GM18870 (cell line): ENCODE data around the gene CA4.
"Not testable (repeated sequence)": the region's sequence is repeated elsewhere in the genome, so short reads cannot be mapped to it uniquely, and the experiment has no call there.

Source experiments
- ATAC-seq: cut with Tn5 transposase; IDR thresholded peaks from one replicate; pipeline ENCODE4 v1.9.1; 2021; ENCODE audit warnings: moderate library complexity; ENCODE audit not compliant: unreplicated experiment

Gene CA4

DNA sequence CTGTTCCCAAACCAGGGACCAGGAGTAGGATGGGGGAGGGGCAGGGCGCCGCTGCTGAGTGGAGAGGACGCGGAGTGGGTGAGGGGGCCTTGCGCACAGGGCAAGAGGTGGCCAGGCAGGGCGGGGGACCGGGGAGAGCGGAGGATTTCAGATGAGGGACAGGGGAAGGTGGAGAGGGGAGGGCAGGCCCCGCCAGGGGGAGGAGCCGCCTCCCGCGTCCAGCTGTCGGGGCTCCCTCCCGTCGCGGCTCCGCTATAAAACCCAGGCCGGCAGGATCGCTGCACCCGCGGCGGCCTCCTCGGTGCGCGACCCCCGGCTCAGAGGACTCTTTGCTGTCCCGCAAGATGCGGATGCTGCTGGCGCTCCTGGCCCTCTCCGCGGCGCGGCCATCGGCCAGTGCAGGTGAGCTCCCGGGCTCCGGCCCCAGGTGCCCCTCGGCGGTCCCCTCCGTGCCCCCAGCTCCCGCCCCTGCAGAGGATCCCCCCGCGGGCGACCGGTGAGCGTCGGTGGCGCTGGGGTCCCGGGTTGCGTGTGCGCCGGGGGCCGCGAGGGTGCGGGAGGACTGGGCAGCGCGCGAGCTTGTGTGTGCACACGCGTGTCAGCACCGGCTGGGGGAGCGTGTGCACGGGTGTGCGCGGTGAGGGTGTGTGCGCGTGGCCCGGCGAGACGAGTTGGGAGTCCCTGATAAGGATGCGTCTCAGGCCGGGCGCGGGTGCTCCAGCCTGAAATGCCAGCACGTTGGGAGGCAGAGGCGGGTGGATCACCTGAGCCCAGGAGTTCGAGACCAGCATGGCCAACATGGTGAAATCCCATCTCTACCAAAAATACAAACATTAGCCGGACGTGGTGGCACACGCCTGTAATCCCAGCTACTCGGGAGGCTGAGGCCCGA is at the start of gene CA4:
CA4 (plus strand) TSS at position 283 of the 892 bp plus-strand sequence; CDS start at position 345, 62 bp downstream.
- no peak for ATAC-seq

DNA sequence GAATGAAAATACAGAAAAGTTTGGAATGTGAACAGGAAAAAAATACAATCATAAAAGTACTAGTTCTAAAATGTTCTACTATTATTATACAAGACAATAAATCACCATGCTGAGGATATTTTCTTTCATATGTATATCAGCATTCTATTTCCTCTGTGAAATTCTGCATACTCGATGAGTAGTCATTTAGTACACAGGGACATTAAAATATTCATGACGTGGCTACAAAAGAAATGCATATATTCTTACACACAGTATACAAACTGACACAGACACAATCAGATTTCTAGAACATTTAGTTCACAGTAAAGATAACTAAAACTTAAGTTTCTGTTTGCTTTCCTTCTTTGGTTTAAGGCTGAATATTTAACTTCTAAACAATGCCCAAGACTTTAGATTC is 49.2 kb upstream of the CA4 start:
- not testable (repeated sequence) for ATAC-seq

DNA sequence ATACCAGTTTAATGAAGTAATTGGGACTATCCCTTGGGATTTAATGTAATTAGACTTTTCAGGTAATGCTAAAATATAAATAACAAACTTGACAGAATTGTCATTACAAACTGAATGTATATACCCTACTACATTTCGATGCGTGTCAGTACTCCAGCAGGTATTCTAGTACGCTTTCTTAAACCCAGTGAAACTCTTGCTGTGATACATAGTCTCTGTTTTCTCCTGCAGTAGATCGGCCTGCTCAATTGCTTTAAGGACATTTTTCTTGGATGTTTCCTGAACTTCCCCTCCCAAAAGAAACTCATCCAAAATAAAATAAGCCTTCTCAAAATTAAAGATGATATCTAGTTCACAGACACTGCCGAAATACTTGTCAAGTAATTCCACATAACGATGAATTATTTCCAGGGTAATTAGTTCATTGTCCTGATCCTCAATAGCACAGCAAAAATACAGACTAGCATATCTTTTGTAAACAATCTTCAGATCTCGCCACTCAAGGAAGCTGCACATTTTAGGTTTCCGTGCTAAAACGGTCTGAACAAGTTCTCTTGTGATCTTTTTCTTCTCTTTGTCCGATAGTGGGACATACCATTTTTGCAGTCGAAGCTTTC is 47.6 kb upstream of the CA4 start:
- not testable (repeated sequence) for ATAC-seq

DNA sequence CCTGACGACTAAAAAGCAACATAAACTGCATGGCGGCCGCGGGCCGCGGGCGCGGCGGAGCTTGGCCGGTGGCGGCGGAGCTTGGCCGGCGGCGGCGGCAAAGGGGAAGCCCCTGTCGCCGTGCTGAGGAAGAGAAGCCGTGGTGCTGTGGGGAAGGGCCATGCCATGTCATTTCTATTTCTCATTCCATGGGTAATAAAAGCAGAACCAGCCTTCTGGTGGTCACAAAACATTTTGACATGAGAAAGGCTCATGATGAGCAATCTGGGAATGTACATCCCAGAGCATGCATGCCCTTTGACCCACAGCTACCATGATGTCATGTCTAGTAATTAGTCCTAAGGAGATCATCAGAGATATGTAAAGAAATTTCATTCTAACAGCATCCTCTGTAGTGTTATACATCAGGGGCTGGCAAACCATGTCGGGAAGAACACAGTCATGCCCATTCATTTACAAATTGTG is 47.1 kb upstream of the CA4 start:
- no peak for ATAC-seq

DNA sequence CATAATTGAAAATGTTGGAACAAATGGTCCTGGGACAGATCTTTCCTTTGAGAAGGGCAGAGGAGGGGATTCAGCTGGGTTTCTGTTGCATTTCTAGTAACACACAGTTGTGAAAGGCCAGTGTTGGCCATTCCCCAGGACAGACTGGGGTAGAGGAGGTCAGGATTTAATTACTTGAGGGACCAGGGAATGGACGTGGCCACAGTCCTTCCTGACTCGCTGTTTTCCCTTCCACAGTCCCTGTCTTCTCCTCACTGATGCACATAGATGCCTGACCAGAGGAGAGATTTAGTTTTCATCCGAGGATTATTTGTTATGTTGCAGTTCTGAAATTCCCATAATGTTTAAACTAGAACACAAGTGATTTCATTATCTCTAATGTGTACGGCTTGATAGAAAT is 45.8 kb upstream of the CA4 start:
- ATAC-seq = no peak

DNA sequence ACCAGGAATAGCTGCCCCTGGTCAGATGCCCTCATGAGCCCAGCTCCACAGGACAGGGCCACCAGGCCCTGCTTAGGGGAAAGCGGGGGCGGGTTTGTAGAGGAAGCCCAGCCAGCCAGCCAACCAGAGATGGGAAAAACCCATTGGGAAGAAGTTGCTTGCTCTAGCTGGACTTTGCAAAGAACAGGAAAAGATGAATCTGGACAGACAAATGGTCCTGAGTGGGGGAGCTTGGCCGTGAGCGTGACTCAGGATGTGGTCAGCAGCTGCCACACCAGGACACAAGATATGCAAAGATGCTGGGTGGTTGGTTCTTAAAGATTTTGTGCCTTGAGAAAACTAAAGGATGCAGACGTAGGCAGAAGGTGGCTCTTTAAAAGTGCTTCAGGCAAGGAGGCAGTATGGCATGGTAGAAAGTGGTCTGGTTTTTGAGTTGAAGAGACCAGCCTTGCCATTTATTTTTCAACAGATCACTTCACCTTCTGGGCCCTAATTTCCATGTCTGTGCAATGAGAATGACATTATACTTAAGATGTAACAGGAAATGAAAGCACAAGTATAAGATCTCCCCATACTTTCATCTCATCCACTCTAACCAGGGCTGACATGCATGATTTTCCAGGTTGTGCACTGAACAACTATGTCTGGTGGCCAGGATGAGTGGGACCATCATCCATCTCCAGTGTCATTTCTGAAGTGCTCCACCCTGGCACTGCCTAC is 43.3 kb upstream of the CA4 start:
- no peak for ATAC-seq

DNA sequence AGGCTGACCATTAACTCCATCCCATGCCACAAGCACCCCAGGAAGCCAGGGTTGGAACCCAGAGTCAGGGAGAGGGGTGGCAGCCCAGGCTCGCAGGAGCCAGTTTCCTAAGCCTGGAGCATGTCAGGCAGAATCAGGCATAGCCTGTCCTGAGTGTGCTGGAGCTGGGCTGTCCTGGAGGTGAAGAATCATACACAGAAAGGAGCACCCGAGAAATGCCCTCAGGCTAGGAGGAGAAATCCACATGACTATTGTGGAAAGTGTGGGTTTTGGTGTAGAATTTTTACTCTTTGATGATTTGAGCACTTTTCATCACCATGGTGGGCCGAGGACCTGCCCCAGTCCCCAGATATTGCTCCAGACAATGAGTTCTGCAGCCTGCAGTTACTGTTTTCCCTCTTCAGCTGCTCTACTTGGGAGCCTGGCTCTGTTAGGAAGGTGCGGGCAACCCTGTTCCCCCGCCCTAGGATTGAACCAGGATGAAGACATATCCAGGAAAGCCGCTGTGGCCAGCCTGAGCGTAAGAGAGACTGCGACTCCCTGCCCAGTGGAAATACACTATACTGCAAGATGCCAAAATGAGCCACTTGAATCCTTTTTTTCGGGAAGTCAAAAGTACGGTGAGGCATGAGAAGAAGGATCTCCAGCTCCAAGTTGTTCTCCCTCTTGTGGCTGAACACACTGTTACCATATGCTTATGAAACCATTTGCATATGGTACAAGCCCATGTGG is 42.1 kb upstream of the CA4 start:
- ATAC-seq = no peak

DNA sequence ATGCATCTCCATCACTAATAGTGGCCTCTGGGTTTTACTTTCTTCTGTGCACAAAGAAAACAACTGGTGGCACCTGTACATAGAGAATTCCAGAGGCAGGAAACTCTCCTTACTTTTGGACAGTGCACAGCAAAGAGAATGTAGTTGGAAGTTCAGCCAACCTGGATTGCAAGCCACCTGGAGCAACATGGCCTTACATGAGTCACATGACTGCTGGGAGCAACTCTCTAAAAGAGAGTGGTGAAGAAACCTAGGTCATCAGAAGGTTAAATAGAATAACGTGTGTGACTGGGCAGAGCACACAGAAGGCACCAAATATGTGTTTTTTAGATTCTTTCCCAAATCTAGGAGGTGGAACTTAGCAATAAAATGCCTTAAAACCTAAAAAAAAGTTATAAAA is 41.5 kb upstream of the CA4 start:
- not testable (repeated sequence) for ATAC-seq

DNA sequence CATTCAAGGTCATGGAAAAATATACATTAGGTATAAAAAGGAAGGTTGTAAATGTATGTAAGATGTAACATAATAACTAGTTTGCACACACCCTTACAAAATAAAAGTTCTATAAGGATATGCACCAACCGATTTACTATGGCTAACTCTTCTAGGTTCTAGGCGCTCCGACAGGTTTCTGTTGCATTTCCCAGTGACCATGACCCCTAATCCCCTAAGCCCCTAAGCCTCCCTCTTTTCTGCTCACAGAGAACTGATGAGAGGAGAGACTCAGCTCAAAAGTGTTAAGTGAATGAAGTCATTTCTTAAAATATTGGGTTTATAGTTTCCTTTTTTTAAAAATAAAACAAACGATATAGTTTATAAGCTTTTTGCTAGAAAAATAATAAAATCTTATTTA is 41.1 kb upstream of the CA4 start:
- no peak for ATAC-seq

DNA sequence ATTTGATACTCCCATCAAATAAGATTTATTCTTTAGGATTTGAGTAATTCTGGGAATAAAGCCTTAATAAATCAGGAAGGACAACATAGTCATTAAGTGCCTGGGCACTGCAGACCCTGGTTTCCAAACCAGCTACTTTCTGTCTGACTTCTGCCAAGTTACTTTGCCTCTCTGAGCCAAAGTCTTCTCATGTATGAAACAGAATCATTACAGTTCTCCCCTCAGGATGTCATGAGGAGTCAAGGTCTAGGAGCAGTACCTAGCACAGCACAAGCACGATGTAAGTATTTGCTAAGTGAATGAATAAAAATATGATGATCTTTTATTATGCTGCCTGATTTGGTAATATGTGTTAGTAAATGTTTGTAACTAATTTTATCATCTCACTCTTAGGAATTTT is 40.6 kb upstream of the CA4 start:
- no peak for ATAC-seq

DNA sequence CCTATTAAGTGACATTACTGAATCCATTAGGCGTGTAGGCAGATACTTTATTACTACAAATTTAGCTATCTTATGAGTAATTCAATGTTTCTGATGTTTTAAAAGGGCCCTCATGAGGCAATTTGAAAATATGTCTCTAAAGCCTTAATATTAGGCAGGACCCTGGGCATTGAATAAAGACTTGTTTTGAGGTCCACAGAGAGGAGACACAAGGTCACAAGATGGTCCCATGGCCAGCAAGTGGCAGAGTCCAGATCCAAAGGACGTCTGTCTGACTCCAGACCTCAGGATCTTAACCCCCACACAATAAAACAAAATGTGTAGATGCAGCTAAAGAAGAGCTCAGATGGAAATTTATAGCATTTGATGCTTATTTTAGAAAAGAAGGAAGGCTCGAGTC is 39.2 kb upstream of the CA4 start:
- no peak for ATAC-seq

DNA sequence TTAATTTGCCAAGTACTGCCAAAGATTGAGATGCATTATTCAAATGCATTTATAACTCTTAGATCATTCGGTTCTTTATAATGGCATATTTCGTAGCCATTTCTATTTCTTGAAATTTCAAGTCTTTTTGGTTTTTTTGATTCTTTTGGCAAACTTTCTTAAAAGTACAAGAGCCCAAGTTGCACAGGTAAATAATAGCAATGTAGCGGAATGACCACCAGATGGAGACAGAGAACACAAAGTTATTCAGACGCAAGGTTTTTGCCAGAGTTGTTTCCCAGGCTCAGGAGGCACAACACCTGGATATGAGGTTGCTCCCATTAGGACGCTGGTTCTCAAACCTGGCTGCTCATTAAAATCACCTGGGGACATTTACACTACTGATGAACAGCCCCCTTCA is 38.1 kb upstream of the CA4 start:
- not testable (repeated sequence) for ATAC-seq

DNA sequence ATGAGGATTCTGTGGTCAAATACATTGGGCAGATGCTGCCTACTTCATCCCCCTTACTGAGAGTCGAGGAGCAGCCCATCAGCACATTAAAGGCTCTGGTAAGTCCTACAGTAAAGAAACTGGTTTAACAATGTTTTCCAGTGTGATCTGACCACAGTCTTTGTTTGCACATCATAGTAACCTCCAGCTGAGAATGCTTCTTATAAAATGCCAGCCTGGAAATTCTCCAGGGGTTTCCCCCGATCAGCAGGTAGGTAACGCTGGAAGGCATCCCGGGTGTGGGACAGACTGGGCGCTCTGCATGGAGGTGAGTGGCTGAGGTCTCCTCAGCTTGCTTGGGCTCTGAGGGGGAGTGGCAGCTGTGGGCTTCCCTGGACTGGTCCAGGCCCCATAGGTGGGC is 34.4 kb upstream of the CA4 start:
- ATAC-seq = not testable (repeated sequence)

DNA sequence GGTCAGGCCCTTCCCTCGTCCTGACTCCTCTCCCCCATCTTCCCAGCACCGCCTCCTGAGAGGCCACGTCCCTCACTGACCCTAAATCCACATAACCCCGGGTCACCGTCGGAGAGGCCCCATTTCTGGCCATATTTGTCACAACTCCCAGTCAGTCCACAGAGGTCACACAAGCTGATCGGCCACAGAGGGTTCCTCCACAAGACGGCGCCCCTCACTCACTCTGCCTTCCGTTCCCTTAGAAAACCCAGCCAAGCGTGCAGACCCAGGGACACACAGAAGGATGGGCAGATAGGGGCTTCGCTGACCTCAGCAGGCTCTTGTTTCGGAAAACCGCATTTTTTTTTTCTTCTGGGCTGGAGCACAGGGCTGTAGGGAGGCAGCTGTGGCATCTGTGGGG is 33.6 kb upstream of the CA4 start:
- not testable (repeated sequence) for ATAC-seq

DNA sequence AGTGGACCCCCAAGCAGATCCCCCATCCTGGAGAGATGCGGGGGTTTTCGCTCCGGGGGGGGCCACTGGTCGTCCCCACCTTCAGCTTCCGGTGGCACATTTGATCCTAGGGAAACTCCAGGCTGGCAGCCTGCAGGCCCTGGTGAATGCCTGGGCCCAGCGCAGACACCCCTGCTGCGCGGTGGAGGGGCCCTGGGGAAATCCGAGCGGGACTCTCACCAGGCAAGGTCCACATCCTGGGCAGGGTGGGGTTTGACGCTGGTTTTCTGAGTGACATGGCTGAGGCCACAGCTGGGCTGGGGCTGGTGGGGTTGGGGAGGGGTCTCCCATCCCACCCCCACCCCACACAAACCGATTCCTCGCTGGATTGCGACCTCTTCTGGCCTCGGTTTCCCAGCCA is 30.6 kb upstream of the CA4 start:
- ATAC-seq = not testable (repeated sequence)

DNA sequence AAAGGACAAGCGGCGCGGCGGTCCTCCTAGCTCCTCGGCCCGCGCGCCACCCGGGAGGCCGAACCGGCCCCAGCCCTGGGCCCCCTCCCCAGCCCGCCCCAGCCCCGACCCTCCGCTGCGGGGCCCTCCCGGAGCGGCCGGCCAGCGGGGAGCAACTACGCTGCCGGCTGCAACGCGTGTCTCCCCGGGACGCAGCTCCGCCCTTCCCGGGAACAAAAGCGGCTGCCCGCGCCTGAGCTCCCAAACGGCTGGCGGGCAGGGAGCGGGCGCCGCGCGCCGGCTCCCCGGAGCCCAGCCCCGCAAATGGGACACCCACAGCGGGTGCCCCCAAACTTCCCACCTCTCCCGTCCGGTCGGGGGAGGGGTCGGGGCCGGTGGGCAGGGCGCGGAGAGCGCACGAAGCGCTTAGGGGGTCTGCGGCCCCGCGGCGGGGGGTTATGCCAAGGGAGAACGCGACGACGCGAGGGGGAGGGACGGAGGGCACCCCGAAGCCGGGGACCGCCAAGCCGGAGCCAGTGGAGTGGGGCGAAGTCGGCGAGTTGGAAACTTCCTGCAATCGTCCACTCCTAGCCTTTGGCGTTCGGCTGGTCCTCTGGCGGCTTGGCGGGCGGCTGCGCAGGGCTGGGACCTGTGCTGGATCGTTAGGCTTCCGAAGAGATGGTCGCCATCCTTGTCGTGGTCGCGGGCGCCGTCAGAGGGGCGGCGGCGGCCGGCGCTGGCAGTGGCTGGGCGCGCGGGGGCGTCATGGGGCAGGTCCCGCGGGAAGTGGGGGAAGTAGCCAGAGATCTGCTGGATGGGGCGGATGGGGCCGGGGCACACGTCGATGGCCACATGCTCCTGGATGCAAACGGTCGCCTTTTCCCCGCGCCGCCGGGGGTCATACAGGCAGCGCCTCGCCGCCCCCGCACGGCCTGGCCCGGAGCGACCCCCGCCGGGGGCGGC is 29.7 kb upstream of the CA4 start:
- ATAC-seq = not testable (repeated sequence)

DNA sequence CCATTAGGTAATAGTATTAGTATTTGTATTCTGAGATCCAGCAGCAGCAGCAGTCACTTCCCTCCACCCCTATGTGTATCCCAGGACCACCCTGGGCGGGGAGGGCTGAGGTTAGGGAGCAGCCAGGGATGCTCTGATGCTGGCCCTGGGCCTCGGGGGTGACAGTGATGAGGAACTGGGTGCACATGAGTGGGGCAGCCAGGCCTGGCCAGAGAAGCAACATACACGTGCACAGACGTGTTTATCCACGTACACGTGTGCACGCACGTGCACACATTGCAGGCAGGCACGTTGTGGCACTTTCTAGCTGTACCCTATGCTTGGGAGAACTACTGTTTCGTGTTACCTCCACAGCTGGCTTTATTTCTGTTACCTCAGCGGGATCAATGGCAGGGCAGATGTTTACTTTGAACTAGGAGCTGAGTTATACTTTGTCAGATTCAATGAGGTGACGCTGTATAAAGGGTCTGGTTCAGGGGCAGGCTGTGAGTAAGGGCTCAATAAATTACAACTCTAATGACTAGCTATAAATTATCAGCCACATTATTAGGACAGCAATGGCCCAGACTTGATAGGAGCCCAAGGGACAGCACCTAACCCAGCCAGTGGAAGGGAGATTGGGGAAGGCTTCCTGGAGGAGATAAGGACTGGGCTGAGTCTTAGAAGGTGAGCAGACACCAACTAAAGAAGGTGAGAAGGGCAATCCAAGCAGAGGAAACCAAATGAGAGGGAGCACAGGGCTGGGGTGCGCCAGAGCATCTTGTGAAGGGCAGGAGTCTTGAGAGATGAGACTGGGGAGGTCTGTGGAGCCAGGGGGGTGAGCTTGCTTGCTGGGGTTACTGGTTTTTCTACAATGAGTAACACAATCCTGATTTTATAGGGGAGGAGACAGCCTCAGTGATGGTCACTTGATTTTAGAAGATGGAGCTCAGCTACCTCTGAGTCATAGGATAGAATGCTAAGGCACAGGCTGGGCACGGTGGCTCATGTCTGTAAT is 22.4 kb upstream of the CA4 start:
- ATAC-seq = no peak

DNA sequence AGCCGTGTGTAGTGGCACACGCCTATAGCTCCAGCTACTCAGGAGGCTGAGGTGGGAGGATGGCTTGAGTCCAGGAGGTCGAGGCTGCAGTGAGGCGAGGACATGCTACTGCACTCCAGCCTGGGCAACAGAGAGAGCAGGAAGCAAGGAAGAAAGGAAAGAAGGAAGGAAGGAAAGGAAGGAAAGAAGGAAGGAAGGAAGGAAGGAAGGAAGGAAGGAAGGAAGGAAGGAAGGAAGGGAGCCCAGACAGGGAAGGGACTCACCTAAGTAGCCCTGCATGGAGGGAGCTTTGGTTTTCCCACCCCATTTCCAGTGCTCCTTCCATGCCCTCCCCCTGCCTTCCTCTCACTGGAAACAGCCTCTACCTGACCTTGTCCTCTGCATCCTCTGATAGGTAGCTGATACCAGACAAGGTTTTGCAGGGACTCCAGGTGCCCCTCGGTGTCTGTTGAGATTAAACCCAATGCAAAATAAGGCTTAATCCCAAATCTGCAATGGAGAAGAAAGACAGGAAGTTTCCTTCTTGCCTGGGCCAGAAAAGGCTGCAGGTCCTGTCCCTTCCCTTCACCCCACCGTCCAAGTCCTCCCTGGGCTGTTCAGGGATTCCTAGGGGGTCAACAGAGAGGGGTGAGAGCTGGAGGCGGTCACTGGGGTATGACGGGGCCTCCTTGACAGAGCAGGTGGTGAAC is 21.5 kb upstream of the CA4 start:
- ATAC-seq = no peak
